HUES64 (cell line): ENCODE measurements around the gene NHEJ1.

Experiments
- H3K27ac ChIP-seq: 2 replicates; pipeline ENCODE4 v1.7.0; 2013; ENCODE audit warnings: low read depth, low read length, inconsistent platforms
- H3K27me3 ChIP-seq: 2 replicates; pipeline ENCODE4 v1.6.1; 2013; ENCODE audit warnings: mild to moderate bottlenecking, low read length; ENCODE audit not compliant: insufficient read depth
- H3K36me3 ChIP-seq: 2 replicates; pipeline ENCODE4 v1.6.1; 2013; ENCODE audit warnings: mild to moderate bottlenecking, low read length; ENCODE audit not compliant: insufficient read depth
- H3K4me1 ChIP-seq: 2 replicates; pipeline ENCODE4 v1.6.1; 2013; ENCODE audit warnings: mild to moderate bottlenecking, low read length, moderate library complexity; ENCODE audit not compliant: insufficient read depth
- H3K4me3 ChIP-seq: 2 replicates; pipeline ENCODE4 v1.5.1; 2013; ENCODE audit warnings: mild to moderate bottlenecking, low read length, moderate library complexity
- H3K9ac ChIP-seq: 2 replicates; pipeline ENCODE4 v1.6.1; 2013; ENCODE audit warnings: mild to moderate bottlenecking, low read depth, low read length
- H3K9me3 ChIP-seq: 2 replicates; pipeline ENCODE4 v1.6.1; 2013; ENCODE audit warnings: low read depth, low read length; ENCODE audit not compliant: insufficient read depth
- WGBS: fragments of 150-250, 120-280 bp; methylation state at CpG from one replicate; pipeline ENCODE4 v1.1.7; 2013; ENCODE audit warnings: missing lambda C conversion rate; 5-methylcytosine and 5-hydroxymethylcytosine counted together

NHEJ1 gene

DNA sequence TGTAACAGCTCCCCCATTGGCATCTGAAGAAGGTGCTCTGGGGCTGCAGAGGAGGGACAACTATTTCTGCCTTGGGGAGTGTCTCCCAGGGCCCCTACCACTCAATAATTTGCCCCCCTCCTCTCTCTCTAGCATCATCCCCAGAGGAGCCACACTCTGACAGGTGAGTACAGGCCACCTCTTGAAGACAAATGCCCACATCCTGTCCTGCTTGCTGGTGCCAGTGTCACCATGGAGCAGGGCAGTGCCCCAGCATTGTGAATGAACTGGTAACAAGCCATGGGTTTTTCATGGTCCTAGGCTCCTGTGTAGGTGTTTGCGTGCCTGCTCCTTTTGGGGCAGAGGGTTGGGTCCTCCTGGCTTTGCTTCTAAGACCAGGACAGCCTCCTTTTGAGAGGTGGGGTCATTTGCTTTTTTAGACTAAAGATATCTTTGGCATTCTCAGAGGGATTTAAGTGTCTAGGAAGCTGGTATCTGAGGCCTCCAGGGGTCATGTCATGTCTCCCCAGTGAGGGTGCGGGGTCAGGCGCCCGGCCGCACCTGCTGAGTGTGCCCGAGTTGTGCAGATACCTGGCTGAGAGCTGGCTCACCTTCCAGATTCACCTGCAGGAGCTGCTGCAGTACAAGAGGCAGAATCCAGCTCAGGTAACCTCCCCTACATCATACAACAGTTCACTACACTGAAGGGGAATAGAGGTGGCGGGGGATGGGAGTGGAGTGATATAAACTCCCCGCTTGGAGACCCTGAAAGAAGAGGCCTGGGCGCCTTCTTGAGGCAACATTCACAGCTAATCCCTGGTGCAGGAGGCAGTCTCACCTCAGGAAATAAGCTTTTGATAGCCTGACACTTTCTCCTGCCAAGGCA lies 19.2 kb upstream of the NHEJ1 start:
- WGBS = 97% methylated on average over 9 of the region's 9 CpGs
- no peaks in the 10 kb centered on the region for H3K9me3 ChIP-seq
- H3K36me3 ChIP-seq = peaks cover 48% of the 10 kb centered on the region
- no peak overlapping the region for H3K4me3 ChIP-seq
- H3K27me3 ChIP-seq = no peaks in the 10 kb centered on the region
- peaks cover 10% of the 10 kb centered on the region; the same call in 1 of the 2 replicates for H3K4me1 ChIP-seq
- H3K27ac ChIP-seq = no peak overlapping the region
- H3K9ac ChIP-seq = no peak overlapping the region

- H3K4me1 ChIP-seq = peaks cover 10% of the 10 kb centered on the region; the same call in 1 of the 2 replicates
- H3K27ac ChIP-seq = 0 out of 2 replicates have a peak overlapping the region, but pooled peaks have one; percentile 56
- H3K4me3 ChIP-seq = peak overlapping the region; percentile 66
- no peaks in the 10 kb centered on the region for H3K27me3 ChIP-seq
- peaks cover 49% of the 10 kb centered on the region for H3K36me3 ChIP-seq
- WGBS = 6% methylated on average over 44 of the region's 45 CpGs
- H3K9ac ChIP-seq = peak overlapping the region; percentile 23; the same call in 1 of the 2 replicates
- H3K9me3 ChIP-seq = no peaks in the 10 kb centered on the region
Measured at GRCh38 chr2:219178377-219179175, 18.0 kb upstream of the NHEJ1 start.

- H3K36me3 ChIP-seq = peaks cover 41% of the 10 kb centered on the region
- peak within 1 kb of the TSS; percentile 66 for H3K4me3 ChIP-seq
- H3K27ac ChIP-seq = peak within 1 kb of the TSS; percentile 69
- peak within 1 kb of the TSS; percentile 40 for H3K9ac ChIP-seq
- no peaks in the 10 kb centered on the region for H3K27me3 ChIP-seq
- H3K9me3 ChIP-seq = no peaks in the 10 kb centered on the region
- WGBS = under 1% methylated on average over 67 of the region's 67 CpGs
- H3K4me1 ChIP-seq = peaks cover 10% of the 10 kb centered on the region; the same call in 1 of the 2 replicates
Measured at GRCh38 chr2:219177552-219178376, 17.1 kb upstream of the NHEJ1 start, which contains the start of gene RETREG2. Gene RETREG2, plus strand, starts transcription at chr2:219178275. Its CDS starts 78 bp downstream, at chr2:219178353.

DNA sequence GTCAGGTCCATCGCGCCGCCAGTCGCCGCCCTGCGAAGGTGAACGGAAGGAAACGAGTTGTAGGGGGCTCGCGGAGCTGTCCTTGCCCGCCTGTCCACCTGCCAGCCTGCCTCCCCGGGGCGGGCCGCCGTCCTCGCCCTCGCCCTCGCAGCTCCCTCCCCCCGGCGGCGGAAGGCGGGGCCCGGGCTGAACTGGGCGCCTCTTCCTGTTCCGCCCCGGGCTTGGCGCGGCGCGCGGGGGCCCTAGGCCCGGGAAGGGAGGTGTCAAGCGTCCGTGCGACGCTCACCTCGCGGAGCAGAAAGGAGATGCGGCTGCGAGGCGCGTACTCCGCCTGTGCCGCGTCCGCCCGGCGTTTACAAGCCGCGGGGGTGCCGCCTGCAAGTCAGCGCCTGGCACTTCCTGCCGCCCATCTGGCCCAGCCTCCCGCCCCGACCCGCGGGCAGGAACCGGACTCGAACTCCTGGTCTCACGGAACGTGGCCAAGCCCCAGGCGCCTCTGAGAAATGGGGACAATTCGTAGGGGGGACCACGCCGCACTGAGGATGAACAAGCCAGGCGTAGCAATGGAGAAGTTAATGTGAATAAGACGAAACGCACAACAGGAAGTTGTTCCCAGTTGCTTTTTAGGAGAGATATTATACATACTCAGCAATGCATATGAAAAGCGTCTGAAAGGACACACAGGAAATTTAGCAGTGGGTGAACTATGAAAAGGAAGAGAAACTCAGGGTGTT lies 16.4 kb upstream of the NHEJ1 start, which contains the start of gene CNPPD1:
CNPPD1 (minus strand) TSS at position 108 of the 734 bp plus-strand sequence; CDS start at position 11, 97 bp downstream.
- Histone ChIP-seq H3K27ac (peak within 1 kb of the TSS; percentile 69), H3K36me3 (peaks cover 33% of the 10 kb centered on the region)

GRCh38 chr2:219175928-219176817 lies 15.6 kb upstream of the NHEJ1 start:
- Histone ChIP-seq H3K36me3 (peaks cover 25% of the 10 kb centered on the region), H3K9me3 (no peaks in the 10 kb centered on the region), H3K9ac (peak overlapping the region; percentile 40), H3K4me1 (peaks cover 10% of the 10 kb centered on the region; the same call in 1 of the 2 replicates), H3K27me3 (no peaks in the 10 kb centered on the region), H3K27ac (peak overlapping the region; percentile 69; the same call in 1 of the 2 replicates), H3K4me3 (peak overlapping the region; percentile 66)
- 3% methylated on average over 44 of the region's 45 CpGs for WGBS

More for the DNA sequence above, 16.4 kb upstream of the NHEJ1 start, which contains the start of gene CNPPD1:
- Histone ChIP-seq H3K9ac (peak within 1 kb of the TSS; percentile 40), H3K4me1 (peaks cover 10% of the 10 kb centered on the region; the same call in 1 of the 2 replicates), H3K9me3 (no peaks in the 10 kb centered on the region), H3K4me3 (peak within 1 kb of the TSS; percentile 66), H3K27me3 (no peaks in the 10 kb centered on the region)
- under 1% methylated on average over 69 of the region's 69 CpGs for WGBS

DNA sequence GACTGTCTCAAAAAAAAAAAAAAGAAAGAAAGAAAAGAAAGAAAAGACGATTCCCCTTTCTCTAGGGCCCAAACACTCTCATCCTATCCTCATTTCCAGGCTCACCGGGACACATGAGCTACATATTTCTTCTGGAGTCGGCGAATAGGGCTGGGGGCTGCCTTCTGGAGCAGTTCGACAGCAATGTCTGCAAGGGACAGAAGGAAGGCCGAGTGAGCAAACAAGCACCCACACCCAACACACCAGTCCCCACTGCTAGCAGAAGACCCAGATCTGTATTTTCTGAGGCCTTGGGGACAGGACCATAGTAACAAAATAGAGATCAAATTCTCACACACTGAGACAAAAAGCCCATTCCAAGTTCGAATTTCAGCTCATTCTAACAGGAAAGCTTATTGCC lies 14.9 kb upstream of the NHEJ1 start:
- H3K36me3 ChIP-seq = peaks cover 18% of the 10 kb centered on the region
- H3K4me1 ChIP-seq = peaks cover 10% of the 10 kb centered on the region; the same call in 1 of the 2 replicates
- H3K9me3 ChIP-seq = no peaks in the 10 kb centered on the region
- H3K9ac ChIP-seq = no peak overlapping the region
- no peaks in the 10 kb centered on the region for H3K27me3 ChIP-seq
- H3K27ac ChIP-seq = no peak overlapping the region
- peak overlapping the region; percentile 66 for H3K4me3 ChIP-seq
- 92% methylated on average over 7 of the region's 7 CpGs for WGBS

DNA sequence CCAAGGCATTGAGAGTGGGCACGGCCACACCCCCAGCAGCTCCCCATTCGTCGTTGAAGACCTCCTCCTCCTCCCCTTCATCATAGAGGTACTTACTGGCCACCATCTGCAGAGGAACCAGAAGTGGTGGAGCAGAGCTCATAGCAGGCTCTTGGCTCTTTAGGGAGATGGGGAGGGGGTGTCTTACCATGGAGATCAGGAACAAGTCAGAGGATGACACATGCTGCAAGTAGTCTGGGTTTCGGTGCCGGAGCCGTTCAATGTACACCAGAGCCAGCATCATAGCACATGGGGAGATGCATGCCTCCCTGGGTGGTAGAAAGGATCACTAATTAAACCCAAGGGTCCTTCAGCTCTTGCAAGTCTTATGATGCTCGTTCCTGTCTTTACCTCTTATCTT lies 14.2 kb upstream of the NHEJ1 start:
- H3K9ac ChIP-seq = no peak overlapping the region
- peaks cover 12% of the 10 kb centered on the region for H3K36me3 ChIP-seq
- H3K9me3 ChIP-seq = no peaks in the 10 kb centered on the region
- 87% methylated on average over 7 of the region's 7 CpGs for WGBS
- H3K27me3 ChIP-seq = no peaks in the 10 kb centered on the region
- peaks cover 10% of the 10 kb centered on the region; the same call in 1 of the 2 replicates for H3K4me1 ChIP-seq
- no peak overlapping the region for H3K27ac ChIP-seq
- no peak overlapping the region for H3K4me3 ChIP-seq

GRCh38 chr2:219174146-219174545 lies 13.5 kb upstream of the NHEJ1 start:
- Histone ChIP-seq H3K9ac (no peak overlapping the region), H3K27me3 (no peaks in the 10 kb centered on the region), H3K9me3 (no peaks in the 10 kb centered on the region), H3K4me1 (peaks cover 8% of the 10 kb centered on the region; the same call in 1 of the 2 replicates), H3K27ac (no peak overlapping the region), H3K4me3 (no peak overlapping the region), H3K36me3 (peaks cover 12% of the 10 kb centered on the region)
- WGBS = 93% methylated on average over 3 of the region's 3 CpGs

DNA sequence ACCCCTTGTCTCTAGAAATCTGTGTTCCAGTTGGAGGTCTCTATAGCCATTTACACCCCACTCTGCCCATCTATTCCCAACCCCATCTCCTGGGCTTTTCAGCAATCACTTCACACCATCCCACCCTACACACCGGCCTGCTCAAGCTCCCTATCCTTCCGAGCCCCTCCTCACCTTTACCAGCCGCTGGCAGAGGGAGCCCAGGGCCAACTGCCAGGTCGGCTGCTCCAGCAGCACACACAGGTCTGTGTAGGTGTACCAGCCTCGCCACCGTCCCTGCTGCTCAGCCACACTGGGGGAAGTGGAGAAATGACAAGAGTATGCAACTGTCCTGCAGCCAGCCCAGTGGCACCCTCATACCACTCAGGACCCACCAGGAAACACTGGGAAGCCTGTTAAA lies 12.6 kb upstream of the NHEJ1 start:
- 94% methylated on average over 6 of the region's 6 CpGs for WGBS
- Histone ChIP-seq H3K9me3 (no peaks in the 10 kb centered on the region), H3K4me1 (peaks cover 6% of the 10 kb centered on the region; the same call in 1 of the 2 replicates), H3K4me3 (no peak overlapping the region), H3K27me3 (no peaks in the 10 kb centered on the region), H3K9ac (no peak overlapping the region), H3K36me3 (peaks cover 12% of the 10 kb centered on the region), H3K27ac (no peak overlapping the region)
